ENCODE results near the gene CDH4. TPM values are rescaled to one million over a fixed set of nuclear protein-coding genes. Genes with fewer than 3 reads are reported as not detected.

Gene CDH4
- polyA plus RNA-seq, 1 donor (not counting 4 experiments of a cell fraction or from before 2014, with no cell fraction given): 2.2 TPM

GRCh38 chr20:61684583-61685235 is 432.6 kb downstream of the CDH4 start:
- H3K4me2 ChIP-seq (ENCODE audit: control insufficient read depth, extremely low read depth, insufficient read depth, low read depth, low read length): peak overlapping the region; percentile 95
- peaks cover 8% of the 10 kb centered on the region for H3K27me3 ChIP-seq (ENCODE audit: control insufficient read depth, extremely low read depth, insufficient read depth, low read length)
- no peak overlapping the region for H2AFZ ChIP-seq (ENCODE audit: control insufficient read depth, low read length)
- no peak overlapping the region for H3K4me3 ChIP-seq (ENCODE audit: control insufficient read depth in 2 of 3, extremely low read depth in 1 of 3, insufficient read depth in 2 of 3, low read depth in 1 of 3, low read length in 3 of 3)
- DNase-seq (ENCODE audit: low read depth, low spot score): no peak
- dilution Hi-C loops (cut with MboI; ENCODE audit: extremely low pct_ligation_motif_present, low sequenced_read_pairs): no loop called here
- FAIRE-seq: no peak
- TF ChIP-seq CTCF (optimal IDR thresholded peaks at IDR 0.05 in 1 of 3, IDR thresholded peaks at IDR 0.05 in 1 of 3, conservative IDR thresholded peaks at IDR 0.05 in 1 of 3; ENCODE audit: extremely low read depth in 1 of 3, insufficient read depth in 2 of 3, low read length in 3 of 3) (no peak), EZH2 (IDR thresholded peaks at IDR 0.05; ENCODE audit: low read length) (no peak)
- H3K4me1 ChIP-seq (ENCODE audit: control insufficient read depth, extremely low read depth, insufficient read depth, low read length): peaks cover 29% of the 10 kb centered on the region
- H4K20me1 ChIP-seq (ENCODE audit: control insufficient read depth, extremely low read depth, insufficient read depth, low read length): no peaks in the 10 kb centered on the region
- H3K79me2 ChIP-seq (ENCODE audit: control insufficient read depth, insufficient read depth, low read length): no peaks in the 10 kb centered on the region
- H3K36me3 ChIP-seq (ENCODE audit: control insufficient read depth in 2 of 2, extremely low read depth in 1 of 2, insufficient read depth in 2 of 2, low read length in 2 of 2): no peaks in the 10 kb centered on the region
- H3K27ac ChIP-seq (ENCODE audit: control insufficient read depth, insufficient read depth, low read length): no peak overlapping the region
- H3K9me1 ChIP-seq (ENCODE audit: control insufficient read depth, extremely low read depth, insufficient read depth, low read length): no peaks in the 10 kb centered on the region
- H3K9ac ChIP-seq (ENCODE audit: control insufficient read depth, extremely low read depth, insufficient read depth, low read length): no peak overlapping the region
- no peaks in the 10 kb centered on the region for H3K9me3 ChIP-seq (ENCODE audit: control insufficient read depth, low read depth, low read length)

DNA sequence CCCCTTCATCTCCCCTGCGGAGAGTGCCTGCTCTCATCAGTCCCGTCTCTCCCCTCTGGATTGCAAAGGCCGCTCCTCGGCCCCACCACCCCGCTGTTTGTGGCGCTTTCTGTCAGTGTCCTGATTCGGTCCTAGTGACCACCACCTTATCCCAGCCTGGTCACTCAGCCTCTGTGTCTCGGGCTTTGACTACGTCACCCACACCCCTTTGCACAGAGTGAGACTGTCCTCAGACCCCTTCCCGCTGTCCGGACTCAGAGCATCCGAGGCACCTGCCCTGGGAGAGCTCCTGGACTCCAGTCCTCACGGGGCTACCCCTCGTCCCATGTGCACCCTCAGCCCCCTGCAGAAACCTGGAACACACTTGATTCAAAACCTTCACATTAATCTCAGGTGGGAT is 433.4 kb downstream of the CDH4 start:
- H3K9me3 ChIP-seq (ENCODE audit: control insufficient read depth, low read depth, low read length): no peaks in the 10 kb centered on the region
- no peaks in the 10 kb centered on the region for H4K20me1 ChIP-seq (ENCODE audit: control insufficient read depth, extremely low read depth, insufficient read depth, low read length)
- no peaks in the 10 kb centered on the region for H3K36me3 ChIP-seq (ENCODE audit: control insufficient read depth in 2 of 2, extremely low read depth in 1 of 2, insufficient read depth in 2 of 2, low read length in 2 of 2)
- dilution Hi-C loops (cut with MboI; ENCODE audit: extremely low pct_ligation_motif_present, low sequenced_read_pairs): no loop called here
- no peaks in the 10 kb centered on the region for H3K79me2 ChIP-seq (ENCODE audit: control insufficient read depth, insufficient read depth, low read length)
- H3K4me3 ChIP-seq (ENCODE audit: control insufficient read depth in 2 of 3, extremely low read depth in 1 of 3, insufficient read depth in 2 of 3, low read depth in 1 of 3, low read length in 3 of 3): no peak overlapping the region
- H2AFZ ChIP-seq (ENCODE audit: control insufficient read depth, low read length): no peak overlapping the region
- peaks cover 10% of the 10 kb centered on the region for H3K27me3 ChIP-seq (ENCODE audit: control insufficient read depth, extremely low read depth, insufficient read depth, low read length)
- peaks cover 29% of the 10 kb centered on the region for H3K4me1 ChIP-seq (ENCODE audit: control insufficient read depth, extremely low read depth, insufficient read depth, low read length)
- FAIRE-seq (no peak), DNase-seq (ENCODE audit: low read depth, low spot score) (no peak)
- H3K9ac ChIP-seq (ENCODE audit: control insufficient read depth, extremely low read depth, insufficient read depth, low read length): no peak overlapping the region
- TF ChIP-seq EZH2 (IDR thresholded peaks at IDR 0.05; ENCODE audit: low read length) (no peak), CTCF (optimal IDR thresholded peaks at IDR 0.05 in 1 of 3, IDR thresholded peaks at IDR 0.05 in 1 of 3, conservative IDR thresholded peaks at IDR 0.05 in 1 of 3; ENCODE audit: extremely low read depth in 1 of 3, insufficient read depth in 2 of 3, low read length in 3 of 3) (no peak)
- no peak overlapping the region for H3K27ac ChIP-seq (ENCODE audit: control insufficient read depth, insufficient read depth, low read length)
- H3K9me1 ChIP-seq (ENCODE audit: control insufficient read depth, extremely low read depth, insufficient read depth, low read length): no peaks in the 10 kb centered on the region
- no peak overlapping the region for H3K4me2 ChIP-seq (ENCODE audit: control insufficient read depth, extremely low read depth, insufficient read depth, low read depth, low read length)

All from keratinocyte (primary cell).